Measurements from ENCODE around the gene LMO1. TPM values are rescaled to one million over a fixed set of nuclear protein-coding genes. Genes with fewer than 3 reads are reported as not detected.

LMO1 gene
- total and polyA plus RNA-seq, 10 of the 15 experiments (the other 5 are each of a cell fraction or from before 2014, with no cell fraction given) = not detected

GRCh38 chr11:8289492-8289918 lies 25.8 kb upstream of the LMO1 start:
- POLR2A ChIA-PET = interaction anchor here (0.5 kb wide), 1 partner anchor 34 kb away, joined by 3 read pairs; no protein-coding TSS in a partner anchor

More at GRCh38 chr11:8289492-8289918, 25.8 kb upstream of the LMO1 start:
- peaks cover 1 to 4% of the 10 kb centered on the region in 2 experiments; a peak in 2 of 4 replicates for H3K27me3 ChIP-seq (replicated peaks in 1 of 2; ENCODE audit: control insufficient read depth in 2 of 2, insufficient read depth in 2 of 2, low read length in 1 of 2)
- FAIRE-seq (no peak), DNase-seq (ENCODE audit: low read depth, low spot score) (no peak), ATAC-seq (no peak)
- TF ChIP-seq REST (IDR thresholded peaks at IDR 0.05; ENCODE audit: low read depth, low read length) = no peak
- TF ChIP-seq MXI1 (IDR thresholded peaks at IDR 0.05; ENCODE audit: low read depth, low read length) = no peak
- no peak for TF ChIP-seq EED (IDR thresholded peaks at IDR 0.05; ENCODE audit: low read depth)
- TF ChIP-seq KDM1A (IDR thresholded peaks at IDR 0.05; ENCODE audit: borderline replicate concordance) = no peak
- no peak for TF ChIP-seq ASH2L (IDR thresholded peaks at IDR 0.05; ENCODE audit: borderline replicate concordance, low read depth)
- TF ChIP-seq EP300 (IDR thresholded peaks at IDR 0.05; ENCODE audit: borderline replicate concordance in 1 of 2, control insufficient read depth in 1 of 2, low read depth in 2 of 2, low read length in 2 of 2) = no peak
- no peak for TF ChIP-seq CBX5 (IDR thresholded peaks at IDR 0.05; ENCODE audit: low read depth)
- no peak for TF ChIP-seq CBFB (IDR thresholded peaks at IDR 0.05; ENCODE audit: low read depth)
- TF ChIP-seq GABPA (IDR thresholded peaks at IDR 0.05; ENCODE audit: low read depth) = no peak
- no peak for TF ChIP-seq PRDM15 (CRISPR knock-in tag; IDR thresholded peaks at IDR 0.05)
- no peak for TF ChIP-seq SMAD5 (IDR thresholded peaks at IDR 0.05; ENCODE audit: low read depth)
- no peak for TF ChIP-seq NBN (IDR thresholded peaks at IDR 0.05)
- no peak for TF ChIP-seq RUNX3 (IDR thresholded peaks at IDR 0.05; ENCODE audit: low read length)
- TF ChIP-seq CHD4 (IDR thresholded peaks at IDR 0.05) = no peak
- TF ChIP-seq, protein P1, sequence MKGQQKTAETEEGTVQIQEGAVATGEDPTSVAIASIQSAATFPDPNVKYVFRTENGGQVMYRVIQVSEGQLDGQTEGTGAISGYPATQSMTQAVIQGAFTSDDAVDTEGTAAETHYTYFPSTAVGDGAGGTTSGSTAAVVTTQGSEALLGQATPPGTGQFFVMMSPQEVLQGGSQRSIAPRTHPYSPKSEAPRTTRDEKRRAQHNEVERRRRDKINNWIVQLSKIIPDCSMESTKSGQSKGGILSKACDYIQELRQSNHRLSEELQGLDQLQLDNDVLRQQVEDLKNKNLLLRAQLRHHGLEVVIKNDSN (IDR thresholded peaks at IDR 0.05; ENCODE audit: borderline replicate concordance, extremely low read length, insufficient read depth, low read depth, low read length) = no peak
- RAD21 ChIA-PET (ENCODE audit: unreplicated experiment) = interaction anchor here (1.4 kb wide), 1 partner anchor 277 kb away, joined by 3 read pairs; no protein-coding TSS in a partner anchor
- no peaks in the 10 kb centered on the region for H3K79me2 ChIP-seq (ENCODE audit: control insufficient read depth, insufficient read depth, low read length)
- H4K20me1 ChIP-seq (ENCODE audit: control insufficient read depth, insufficient read depth) = no peaks in the 10 kb centered on the region; the same call in 1 of the 2 replicates
- H3K4me3 ChIP-seq = no peak overlapping the region
- CTCF ChIA-PET = interaction anchor here (0.9 kb wide), 1 partner anchor 278 kb away, joined by 3 read pairs; no protein-coding TSS in a partner anchor
- no peak overlapping the region for H3K4me2 ChIP-seq (ENCODE audit: control insufficient read depth, insufficient read depth)
- no peak overlapping the region for H2AFZ ChIP-seq (ENCODE audit: control insufficient read depth, low read depth, low read length)
- H3K9ac ChIP-seq (ENCODE audit: control insufficient read depth, insufficient read depth, low read length) = no peak overlapping the region
- in situ Hi-C loops (cut with MboI) (no loop called here), intact Hi-C loops (cut with micrococcal nuclease; ENCODE audit: unreplicated experiment) (no loop called here)
- no peaks in the 10 kb centered on the region for H3K9me3 ChIP-seq (replicated peaks; ENCODE audit: control insufficient read depth, insufficient read depth, low read length)
- no peaks in the 10 kb centered on the region for H3K36me3 ChIP-seq (ENCODE audit: control insufficient read depth in 2 of 2, insufficient read depth in 2 of 2, low read length in 1 of 2)
- H3K27ac ChIP-seq (ENCODE audit: control insufficient read depth, insufficient read depth) = no peak overlapping the region
- no TSS peak for BruUV-seq (replicated peaks)
- WGBS (ENCODE audit: insufficient coverage, insufficient replicate concordance, low lambda C conversion rate, missing lambda C conversion rate) = 41% methylated on average over 3 of the region's 3 CpGs
- H3K4me1 ChIP-seq (ENCODE audit: control insufficient read depth, insufficient read depth, low read length) = no peaks in the 10 kb centered on the region
- SMC1A ChIA-PET (ENCODE audit: uncharacterized antibody, unreplicated experiment) = no interaction called here

Measured in GM12878 (cell line).